ENCODE results near the gene FRMD3. TPM values are rescaled to one million over a fixed set of nuclear protein-coding genes. Genes with fewer than 3 reads are reported as not detected.

FRMD3 gene
- total RNA-seq, 1 donor from 2014 or later = 0.40 TPM

DNA sequence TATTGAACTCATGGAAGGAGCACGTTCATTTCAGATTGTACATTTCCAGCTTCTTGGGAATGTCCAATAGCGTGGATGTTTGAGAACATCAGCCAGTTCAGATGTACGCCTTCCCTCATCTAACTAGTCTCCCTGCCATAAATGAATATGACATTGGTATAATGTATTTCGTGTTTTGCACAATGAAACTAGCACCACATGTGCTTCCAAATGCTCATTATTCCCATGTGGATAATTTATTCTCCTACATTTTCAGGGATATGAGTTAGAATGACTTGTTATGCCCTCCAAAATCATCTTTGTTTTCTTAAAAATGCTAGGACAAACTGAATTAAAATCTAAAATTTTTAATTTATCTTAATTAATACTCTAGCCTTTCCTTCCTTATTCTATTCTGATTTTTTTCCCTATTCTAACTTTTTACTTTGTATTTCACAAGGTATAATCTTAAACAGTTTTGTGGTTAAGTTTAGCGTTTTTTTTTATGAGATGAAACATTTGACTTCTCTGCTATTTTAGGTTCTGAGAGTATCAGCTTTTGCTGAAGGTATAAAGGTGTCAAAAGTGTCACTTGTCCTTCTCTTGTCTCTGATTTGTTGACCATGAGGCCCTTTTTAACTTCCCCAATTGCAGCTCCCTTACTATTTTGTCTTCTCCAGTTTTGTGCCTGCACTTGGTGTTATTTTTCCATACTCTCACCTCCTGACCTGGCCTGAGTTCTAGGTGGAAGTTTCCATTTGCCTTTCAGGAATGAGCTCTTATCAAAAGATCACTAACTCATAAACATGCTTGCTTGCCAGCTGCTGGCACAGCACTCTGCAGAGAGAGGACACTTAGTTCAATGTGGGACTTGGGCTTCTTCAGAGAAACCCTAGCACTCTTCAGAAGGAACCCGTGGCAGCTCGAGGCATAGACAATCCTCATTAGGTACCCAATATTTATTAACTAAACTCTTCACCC is 106.8 kb downstream of the FRMD3 start:
- H3K4me3 Mint-ChIP-seq = no peak overlapping the region
- no peaks in the 10 kb centered on the region for H3K9me3 Mint-ChIP-seq
- peaks cover under 1% of the 10 kb centered on the region for H3K27me3 Mint-ChIP-seq (ENCODE audit: low read depth)
- no peaks in the 10 kb centered on the region for H3K36me3 Mint-ChIP-seq
- TF ChIP-seq, protein P1, sequence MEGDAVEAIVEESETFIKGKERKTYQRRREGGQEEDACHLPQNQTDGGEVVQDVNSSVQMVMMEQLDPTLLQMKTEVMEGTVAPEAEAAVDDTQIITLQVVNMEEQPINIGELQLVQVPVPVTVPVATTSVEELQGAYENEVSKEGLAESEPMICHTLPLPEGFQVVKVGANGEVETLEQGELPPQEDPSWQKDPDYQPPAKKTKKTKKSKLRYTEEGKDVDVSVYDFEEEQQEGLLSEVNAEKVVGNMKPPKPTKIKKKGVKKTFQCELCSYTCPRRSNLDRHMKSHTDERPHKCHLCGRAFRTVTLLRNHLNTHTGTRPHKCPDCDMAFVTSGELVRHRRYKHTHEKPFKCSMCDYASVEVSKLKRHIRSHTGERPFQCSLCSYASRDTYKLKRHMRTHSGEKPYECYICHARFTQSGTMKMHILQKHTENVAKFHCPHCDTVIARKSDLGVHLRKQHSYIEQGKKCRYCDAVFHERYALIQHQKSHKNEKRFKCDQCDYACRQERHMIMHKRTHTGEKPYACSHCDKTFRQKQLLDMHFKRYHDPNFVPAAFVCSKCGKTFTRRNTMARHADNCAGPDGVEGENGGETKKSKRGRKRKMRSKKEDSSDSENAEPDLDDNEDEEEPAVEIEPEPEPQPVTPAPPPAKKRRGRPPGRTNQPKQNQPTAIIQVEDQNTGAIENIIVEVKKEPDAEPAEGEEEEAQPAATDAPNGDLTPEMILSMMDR (IDR thresholded peaks at IDR 0.05; ENCODE audit: unreplicated experiment) = no peak
- H3K4me1 Mint-ChIP-seq = peaks cover 4% of the 10 kb centered on the region
- no peak overlapping the region for H3K27ac Mint-ChIP-seq
- no peak for DNase-seq (ENCODE audit: low spot score in 2 of 2, unreplicated experiment in 2 of 2)

DNA sequence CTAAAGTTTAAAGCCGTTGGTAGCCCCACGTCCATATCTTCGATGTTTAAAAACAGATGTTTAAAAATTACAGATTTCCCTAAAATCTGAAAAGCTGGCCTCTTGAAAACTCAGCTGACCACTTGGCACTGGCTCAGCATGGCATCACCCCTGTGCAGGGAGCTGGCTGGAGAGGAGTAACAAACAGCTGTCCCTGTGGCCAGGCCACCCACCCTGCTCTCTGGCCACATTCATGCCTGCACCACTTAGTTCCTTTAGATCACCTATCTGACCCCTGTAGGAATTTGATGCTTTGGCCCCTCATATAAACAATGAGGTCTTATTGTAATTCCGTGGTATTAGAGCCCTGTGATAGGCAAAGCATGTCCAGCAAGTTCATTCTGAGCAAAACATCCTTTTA is 107.5 kb downstream of the FRMD3 start:
- Mint-ChIP-seq H3K27me3 (ENCODE audit: low read depth) (no peaks in the 10 kb centered on the region), H3K9me3 (no peaks in the 10 kb centered on the region), H3K36me3 (no peaks in the 10 kb centered on the region), H3K27ac (no peak overlapping the region), H3K4me3 (no peak overlapping the region), H3K4me1 (peaks cover 4% of the 10 kb centered on the region)
- TF ChIP-seq, protein P1 (IDR thresholded peaks at IDR 0.05; ENCODE audit: unreplicated experiment) = no peak
- no peak for DNase-seq (ENCODE audit: low spot score in 2 of 2, unreplicated experiment in 2 of 2)

DNA sequence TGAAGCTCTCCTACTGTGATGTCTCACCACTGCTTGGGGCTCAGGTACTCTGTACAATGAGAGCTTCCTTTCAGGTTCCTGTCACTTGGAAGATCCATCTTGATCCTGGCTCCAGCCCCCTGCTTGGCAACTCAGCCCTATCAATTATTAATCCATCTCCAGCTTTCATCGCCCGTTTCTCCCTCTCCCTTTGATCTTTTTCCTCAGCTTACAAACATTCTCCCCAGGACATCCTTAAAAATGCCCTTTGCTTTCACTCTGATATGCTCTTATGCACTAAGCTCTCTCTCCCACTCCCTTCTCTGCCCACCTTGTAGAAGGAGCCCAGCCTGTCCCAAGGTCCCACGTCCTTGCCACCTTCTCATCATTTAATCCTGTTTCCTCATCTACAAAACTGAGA is 109.0 kb downstream of the FRMD3 start:
- no peak for DNase-seq (ENCODE audit: low spot score in 2 of 2, unreplicated experiment in 2 of 2)
- Mint-ChIP-seq H3K27me3 (ENCODE audit: low read depth) (no peaks in the 10 kb centered on the region), H3K4me3 (no peak overlapping the region), H3K27ac (no peak overlapping the region), H3K36me3 (no peaks in the 10 kb centered on the region), H3K9me3 (no peaks in the 10 kb centered on the region), H3K4me1 (peaks cover 15% of the 10 kb centered on the region)
- TF ChIP-seq, protein P1 (IDR thresholded peaks at IDR 0.05; ENCODE audit: unreplicated experiment) = no peak

DNA sequence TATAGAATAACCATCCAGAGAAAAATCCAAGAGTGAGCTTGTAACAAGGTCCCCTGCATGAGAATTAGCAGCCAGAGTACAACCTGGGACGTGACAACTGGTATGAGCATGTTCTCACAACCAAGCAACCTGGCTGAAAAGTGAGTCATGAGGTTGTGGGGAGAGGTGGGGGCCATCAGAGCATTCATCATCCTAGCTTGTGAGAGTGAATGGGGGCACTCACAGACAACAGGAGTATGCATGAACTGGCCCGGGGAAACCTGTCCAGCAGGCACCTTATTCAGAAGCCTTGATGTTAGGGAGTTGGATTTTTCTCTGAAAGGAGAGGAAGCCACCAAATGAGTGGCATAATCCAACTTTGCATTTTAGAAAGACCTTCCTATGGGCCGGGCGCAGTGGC is 113.0 kb downstream of the FRMD3 start:
- peaks cover 14% of the 10 kb centered on the region for H3K4me1 Mint-ChIP-seq
- no peak overlapping the region for H3K4me3 Mint-ChIP-seq
- H3K9me3 Mint-ChIP-seq = no peaks in the 10 kb centered on the region
- no peak overlapping the region for H3K27ac Mint-ChIP-seq
- TF ChIP-seq, protein P1 (IDR thresholded peaks at IDR 0.05; ENCODE audit: unreplicated experiment) = no peak
- no peaks in the 10 kb centered on the region for H3K36me3 Mint-ChIP-seq
- H3K27me3 Mint-ChIP-seq (ENCODE audit: low read depth) = no peaks in the 10 kb centered on the region
- no peak for DNase-seq (ENCODE audit: low spot score in 2 of 2, unreplicated experiment in 2 of 2)

DNA sequence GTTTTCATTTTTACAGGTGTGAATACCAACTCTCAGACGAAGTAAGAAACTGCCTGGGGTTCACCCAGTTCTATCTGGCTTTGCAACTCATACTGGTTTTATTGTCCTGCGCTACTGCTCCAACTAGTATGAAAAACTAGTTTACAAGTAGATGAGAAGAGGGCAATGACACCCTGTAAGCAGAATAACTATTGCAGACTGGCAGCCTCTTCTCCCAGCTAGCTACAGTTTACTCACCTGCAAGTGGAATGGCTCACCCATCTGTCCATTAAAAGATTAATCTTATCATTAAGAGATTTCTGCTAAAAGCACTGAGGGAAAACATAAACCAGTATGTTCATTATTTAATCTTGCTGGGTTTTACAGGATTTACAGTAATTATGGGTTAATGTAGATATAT is 113.4 kb downstream of the FRMD3 start:
- Mint-ChIP-seq H3K9me3 (no peaks in the 10 kb centered on the region), H3K4me1 (peaks cover 14% of the 10 kb centered on the region), H3K36me3 (no peaks in the 10 kb centered on the region), H3K27me3 (ENCODE audit: low read depth) (no peaks in the 10 kb centered on the region), H3K4me3 (no peak overlapping the region), H3K27ac (no peak overlapping the region)
- TF ChIP-seq, protein P1 (IDR thresholded peaks at IDR 0.05; ENCODE audit: unreplicated experiment) = no peak
- no peak for DNase-seq (ENCODE audit: low spot score in 2 of 2, unreplicated experiment in 2 of 2)
